ENCODE measurements around the gene KIAA1755. TPM values are rescaled to one million over a fixed set of nuclear protein-coding genes. Genes with fewer than 3 reads are reported as not detected.

KIAA1755 gene
- total and polyA plus RNA-seq, 8 donors: 1.2 to 9.4 (median 3.1) TPM; not detected in 1

DNA sequence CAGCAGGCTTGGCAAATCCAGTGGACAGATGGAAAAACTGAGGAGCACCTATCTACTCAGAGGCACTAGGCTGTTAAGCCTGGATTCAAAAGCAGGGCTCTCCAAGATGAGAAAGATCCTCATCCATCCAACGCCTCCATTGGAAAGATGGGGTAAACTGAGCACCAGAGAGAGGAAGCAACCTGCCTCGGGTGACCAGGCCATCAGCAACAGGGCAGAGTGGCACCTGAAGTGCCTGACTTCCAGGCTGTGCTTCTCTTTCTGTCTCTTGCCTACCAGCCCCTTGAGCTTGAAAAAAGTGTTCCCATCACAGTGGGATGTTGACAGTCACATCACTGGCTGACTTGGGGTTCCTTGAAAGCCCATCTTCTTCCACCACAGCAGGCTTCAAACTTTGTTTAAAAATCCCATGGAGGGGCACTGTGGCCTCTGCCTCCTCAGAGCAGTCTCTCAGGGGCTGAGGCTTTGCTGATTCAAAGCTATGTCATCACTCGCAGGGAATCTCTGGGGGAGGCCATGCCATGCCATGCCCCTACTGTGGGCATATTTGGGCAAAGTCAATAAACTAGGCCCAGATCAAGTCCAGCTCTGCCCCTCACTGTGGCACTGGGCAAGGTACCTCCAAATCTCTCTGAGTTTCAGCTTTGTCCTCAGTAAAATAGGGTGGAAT lies 50.7 kb downstream of the KIAA1755 start:
- Histone ChIP-seq H3K27me3 (no peaks in the 10 kb centered on the region), H3K36me3 (no peaks in the 10 kb centered on the region), H3K9me3 (no peaks in the 10 kb centered on the region), H3K27ac (no peak overlapping the region), H3K4me1 (peaks cover 0 to 5% (median 2%) of the 10 kb centered on the region in 4 donors), H3K4me3 (no peak overlapping the region)
- TF ChIP-seq POLR2AphosphoS5 (IDR thresholded peaks at IDR 0.05) (no peak), EP300 (IDR thresholded peaks at IDR 0.05) (no peak), POLR2A (IDR thresholded peaks at IDR 0.05) (no peak)
- TF ChIP-seq, protein P1, sequence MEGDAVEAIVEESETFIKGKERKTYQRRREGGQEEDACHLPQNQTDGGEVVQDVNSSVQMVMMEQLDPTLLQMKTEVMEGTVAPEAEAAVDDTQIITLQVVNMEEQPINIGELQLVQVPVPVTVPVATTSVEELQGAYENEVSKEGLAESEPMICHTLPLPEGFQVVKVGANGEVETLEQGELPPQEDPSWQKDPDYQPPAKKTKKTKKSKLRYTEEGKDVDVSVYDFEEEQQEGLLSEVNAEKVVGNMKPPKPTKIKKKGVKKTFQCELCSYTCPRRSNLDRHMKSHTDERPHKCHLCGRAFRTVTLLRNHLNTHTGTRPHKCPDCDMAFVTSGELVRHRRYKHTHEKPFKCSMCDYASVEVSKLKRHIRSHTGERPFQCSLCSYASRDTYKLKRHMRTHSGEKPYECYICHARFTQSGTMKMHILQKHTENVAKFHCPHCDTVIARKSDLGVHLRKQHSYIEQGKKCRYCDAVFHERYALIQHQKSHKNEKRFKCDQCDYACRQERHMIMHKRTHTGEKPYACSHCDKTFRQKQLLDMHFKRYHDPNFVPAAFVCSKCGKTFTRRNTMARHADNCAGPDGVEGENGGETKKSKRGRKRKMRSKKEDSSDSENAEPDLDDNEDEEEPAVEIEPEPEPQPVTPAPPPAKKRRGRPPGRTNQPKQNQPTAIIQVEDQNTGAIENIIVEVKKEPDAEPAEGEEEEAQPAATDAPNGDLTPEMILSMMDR (IDR thresholded peaks at IDR 0.05): no peak
- WGBS, 5 donors: 81 to 88% (median 87%) methylated on average over 3 of the region's 3 CpGs
- no peak for DNase-seq
- intact Hi-C loops (cut with DNase I; ENCODE audit: low total_unique reads): no loop called here

DNA sequence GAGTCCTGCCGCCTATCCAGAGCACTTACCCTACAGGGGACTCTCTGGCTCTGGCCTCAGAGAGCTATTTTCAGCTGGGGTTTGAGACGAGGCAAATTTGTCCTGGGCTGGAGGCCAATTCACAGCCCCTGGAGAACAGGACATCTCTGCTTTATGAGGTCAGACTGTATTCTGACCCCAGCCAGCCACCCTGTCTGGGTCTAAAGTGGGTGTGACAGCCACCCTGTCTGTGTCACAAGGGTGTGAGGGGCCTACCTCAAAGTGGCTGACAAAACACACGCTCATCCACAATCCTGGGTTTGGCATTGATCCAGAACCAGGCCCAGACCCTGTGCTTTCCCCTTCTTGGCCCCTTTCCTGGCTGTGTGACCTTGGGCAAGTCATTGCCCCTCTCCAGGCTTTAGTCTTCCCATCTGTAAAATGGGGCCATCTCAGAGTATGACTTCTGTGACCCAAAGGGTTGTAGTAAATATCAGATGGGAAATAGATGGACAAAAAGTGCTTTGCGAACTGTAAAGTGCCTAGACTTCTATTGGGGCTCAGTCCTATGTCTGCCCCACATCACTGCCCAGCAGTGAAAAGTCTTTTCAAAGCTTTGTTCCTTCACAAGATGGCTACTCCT lies 51.4 kb downstream of the KIAA1755 start:
- intact Hi-C loops (cut with DNase I; ENCODE audit: low total_unique reads): no loop called here
- H3K9me3 ChIP-seq: no peaks in the 10 kb centered on the region
- H3K36me3 ChIP-seq: no peaks in the 10 kb centered on the region
- no peak overlapping the region for H3K27ac ChIP-seq
- peaks cover 0 to 5% (median 2%) of the 10 kb centered on the region in 4 donors for H3K4me1 ChIP-seq
- no peaks in the 10 kb centered on the region for H3K27me3 ChIP-seq
- TF ChIP-seq POLR2A (IDR thresholded peaks at IDR 0.05) (no peak), EP300 (IDR thresholded peaks at IDR 0.05) (no peak), POLR2AphosphoS5 (IDR thresholded peaks at IDR 0.05) (no peak)
- TF ChIP-seq, protein P1 (IDR thresholded peaks at IDR 0.05): no peak
- 59 to 79% (median 71%) methylated on average over 4 of the region's 4 CpGs for WGBS, 5 donors
- DNase-seq: peak in 1 of 2 donors; percentile 53
- no peak overlapping the region for H3K4me3 ChIP-seq

DNA sequence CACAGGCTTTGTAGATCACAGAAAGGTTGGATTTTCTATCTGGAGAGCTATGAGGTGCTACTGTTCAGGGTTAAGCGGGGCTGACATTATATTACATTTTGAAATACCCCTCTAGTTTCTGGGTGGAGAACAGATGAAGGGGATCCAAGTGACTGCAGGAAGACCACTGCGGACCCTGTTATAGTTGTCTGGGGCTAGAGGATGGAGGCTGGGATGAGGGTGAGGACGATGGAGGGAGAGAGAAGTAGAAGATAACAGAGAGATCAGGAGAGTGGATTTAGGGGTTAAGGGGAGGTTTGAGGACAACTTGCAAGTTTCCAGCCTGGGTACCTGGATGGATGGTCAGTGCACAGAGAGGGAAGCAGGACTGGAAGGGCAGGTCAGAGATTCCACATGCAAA lies 52.0 kb downstream of the KIAA1755 start:
- H3K27ac ChIP-seq: no peak overlapping the region
- no peaks in the 10 kb centered on the region for H3K36me3 ChIP-seq
- no peak overlapping the region for H3K4me3 ChIP-seq
- no peak for DNase-seq
- no peaks in the 10 kb centered on the region for H3K27me3 ChIP-seq
- no peaks in the 10 kb centered on the region for H3K9me3 ChIP-seq
- TF ChIP-seq EP300 (IDR thresholded peaks at IDR 0.05) (no peak), POLR2AphosphoS5 (IDR thresholded peaks at IDR 0.05) (no peak), POLR2A (IDR thresholded peaks at IDR 0.05) (no peak)
- TF ChIP-seq, protein P1 (IDR thresholded peaks at IDR 0.05): no peak
- peaks cover 0 to 5% (median 2%) of the 10 kb centered on the region in 4 donors for H3K4me1 ChIP-seq
- WGBS, 5 donors: 86 to 93% (median 88%) methylated on average over 3 of the region's 3 CpGs
- intact Hi-C loops (cut with DNase I; ENCODE audit: low total_unique reads): no loop called here

DNA sequence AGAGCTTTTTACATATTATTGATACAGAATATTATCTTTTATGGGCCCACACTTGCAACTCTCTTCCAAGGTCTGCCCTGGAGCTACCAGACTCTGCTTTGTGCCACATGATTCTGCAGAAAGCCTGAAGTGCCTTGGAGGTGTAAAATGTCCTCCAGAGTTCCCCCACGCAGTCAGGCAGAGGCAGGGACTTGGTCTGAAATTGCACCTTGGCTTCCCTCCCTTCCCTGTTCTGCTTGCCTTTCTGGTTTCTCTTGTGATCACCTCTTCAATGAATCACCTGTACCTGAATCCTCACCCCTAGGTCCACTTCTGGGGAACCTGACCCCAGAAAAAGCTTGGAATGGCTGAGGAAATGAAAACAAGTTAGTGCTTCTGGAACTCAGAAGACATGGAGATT lies 52.4 kb downstream of the KIAA1755 start:
- Histone ChIP-seq H3K9me3 (no peaks in the 10 kb centered on the region), H3K27ac (no peak overlapping the region), H3K4me3 (no peak overlapping the region), H3K27me3 (no peaks in the 10 kb centered on the region), H3K36me3 (no peaks in the 10 kb centered on the region), H3K4me1 (peaks cover 0 to 5% (median 2%) of the 10 kb centered on the region in 4 donors)
- intact Hi-C loops (cut with DNase I; ENCODE audit: low total_unique reads): no loop called here
- DNase-seq: no peak
- TF ChIP-seq EP300 (IDR thresholded peaks at IDR 0.05) (no peak), POLR2AphosphoS5 (IDR thresholded peaks at IDR 0.05) (no peak), POLR2A (IDR thresholded peaks at IDR 0.05) (no peak)
- TF ChIP-seq, protein P1 (IDR thresholded peaks at IDR 0.05): no peak
- WGBS, 5 donors: 64 to 91% (median 75%) methylated on average over 1 of the region's 1 CpG
